Suprapubic skin (tissue), 4 donors: Measurements from ENCODE around the gene DMC1. TPM values are rescaled to one million over a fixed set of nuclear protein-coding genes. Genes with fewer than 3 reads are reported as not detected.
A peak's percentile ranks its signal among the peaks of the same experiment; 100 is the strongest.
"Not testable (repeated sequence)": the region's sequence is repeated elsewhere in the genome, so short reads cannot be mapped to it uniquely, and the experiment has no call there.

Experiments
- DNase-seq, 2 donors: peaks; one replicate each; pipeline ENCODE4 v3.0.0-alpha.2; 2019; ENCODE audit warnings: low spot score in 2 of 2
- H3K27ac ChIP-seq: fragments of 200-600 bp; sonication (generic); one replicate; pipeline ENCODE4 v1.5.1; 2019
- H3K27me3 ChIP-seq: fragments of 200-600 bp; sonication (generic); one replicate; pipeline ENCODE4 v1.5.1; 2019
- H3K36me3 ChIP-seq: fragments of 200-600 bp; sonication (generic); one replicate; pipeline ENCODE4 v1.5.1; 2019
- H3K4me1 ChIP-seq: fragments of 200-600 bp; sonication (generic); one replicate; pipeline ENCODE4 v1.5.1; 2019
- H3K4me3 ChIP-seq: fragments of 200-600 bp; sonication (generic); one replicate; pipeline ENCODE4 v1.5.1; 2019; ENCODE audit warnings: mild to moderate bottlenecking
- H3K9me3 ChIP-seq: fragments of 200-600 bp; sonication (generic); one replicate; pipeline ENCODE4 v1.5.1; 2019
- CTCF ChIP-seq, 2 donors: fragments of 200-600 bp in 1 of 2; fragments of 450-650 bp in 1 of 2; sonication (generic) in 1 of 2; IDR thresholded peaks; one replicate each; pipeline ENCODE4 v1.5.1; 2016 to 2019; ENCODE audit warnings: antibody characterized with exemption in 2 of 2, mild to moderate bottlenecking in 1 of 2, moderate library complexity in 1 of 2
- EP300 ChIP-seq: sonication (generic); formaldehyde crosslinking; IDR thresholded peaks from one replicate; pipeline ENCODE4 v1.6.1; 2017; ENCODE audit warnings: antibody characterized with exemption
- POLR2A ChIP-seq, 2 donors: fragments of 450-650 bp; IDR thresholded peaks; one replicate each; pipeline ENCODE4 v1.6.1; 2017; ENCODE audit warnings: antibody characterized with exemption in 2 of 2, mild to moderate bottlenecking in 2 of 2, moderate library complexity in 2 of 2
- POLR2AphosphoS5 ChIP-seq, 3 donors: sonication (generic); formaldehyde crosslinking; IDR thresholded peaks; one replicate each; pipeline ENCODE4 v1.6.1; 2017; ENCODE audit warnings: antibody characterized with exemption in 3 of 3
- WGBS: methylation state at CpG from one replicate; pipeline ENCODE4 v1.1.5; 2018; 5-methylcytosine and 5-hydroxymethylcytosine counted together
- total RNA-seq, 4 donors: library from RNA; depleted of rRNA; stranded (reverse); fragments of >200 nt; gene quantifications; one replicate each; pipeline ENCODE4 v1.1.0, GENCODE V29; 2016

The DMC1 gene
- total RNA-seq, 4 donors from 2014 or later: 0.25 to 19.0 (median 0.68) TPM

GRCh38 chr22:38474003-38474607, 95.9 kb downstream of the DMC1 start:
- H3K27me3 ChIP-seq: no peaks in the 10 kb centered on the region
- no peaks in the 10 kb centered on the region for H3K9me3 ChIP-seq
- no peaks in the 10 kb centered on the region for H3K36me3 ChIP-seq
- peak in 1 of 2 donors; percentile 54 for DNase-seq
- no peak for TF ChIP-seq CTCF (IDR thresholded peaks at IDR 0.05)
- no peak for TF ChIP-seq POLR2AphosphoS5 (IDR thresholded peaks at IDR 0.05)
- TF ChIP-seq EP300: no peak
- TF ChIP-seq POLR2A (IDR thresholded peaks at IDR 0.05): no peak
- 78% methylated on average over 10 of the region's 10 CpGs for WGBS
- H3K4me1 ChIP-seq: peaks cover 2% of the 10 kb centered on the region
- no peak overlapping the region for H3K27ac ChIP-seq
- H3K4me3 ChIP-seq: no peak overlapping the region

GRCh38 chr22:38471237-38471636, 98.7 kb downstream of the DMC1 start:
- WGBS: 85% methylated on average over 3 of the region's 11 CpGs
- no peak for TF ChIP-seq EP300
- TF ChIP-seq POLR2A (IDR thresholded peaks at IDR 0.05): no peak
- TF ChIP-seq POLR2AphosphoS5 (IDR thresholded peaks at IDR 0.05): no peak
- TF ChIP-seq CTCF (IDR thresholded peaks at IDR 0.05): no peak
- Histone ChIP-seq H3K36me3 (no peaks in the 10 kb centered on the region), H3K27ac (no peak overlapping the region), H3K27me3 (peaks cover 3% of the 10 kb centered on the region), H3K4me3 (no peak overlapping the region), H3K9me3 (no peaks in the 10 kb centered on the region), H3K4me1 (peaks cover 21% of the 10 kb centered on the region)
- DNase-seq: peak in 1 of 2 donors; percentile 44

DNA sequence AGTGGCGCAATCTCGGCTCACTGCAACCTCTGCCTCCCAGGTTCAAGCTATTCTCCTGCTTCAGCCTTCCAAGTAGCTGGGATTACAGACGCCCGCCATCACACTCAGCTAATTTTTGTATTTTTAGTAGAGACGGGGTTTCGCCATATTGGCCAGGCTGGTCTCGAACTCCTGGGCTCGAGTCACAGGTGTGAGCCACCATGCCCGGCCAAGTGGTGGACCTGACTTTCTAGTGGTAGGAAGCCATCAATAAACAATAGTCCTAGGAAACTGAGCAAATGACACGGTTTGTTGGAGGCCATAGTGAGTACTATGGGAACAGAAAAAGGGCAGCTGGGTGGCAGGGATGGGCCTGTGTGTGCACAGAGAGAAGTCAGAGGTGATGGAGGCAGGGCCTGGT, 99.8 kb downstream of the DMC1 start:
- H3K36me3 ChIP-seq, H3K27ac ChIP-seq, H3K9me3 ChIP-seq, H3K27me3 ChIP-seq, H3K4me3 ChIP-seq: not testable (repeated sequence)
- H3K4me1 ChIP-seq: peaks cover 21% of the 10 kb centered on the region
- DNase-seq: peak in 1 of 2 donors; percentile 33
- 97% methylated on average over 10 of the region's 10 CpGs for WGBS

GRCh38 chr22:38469306-38469781, 100.6 kb downstream of the DMC1 start:
- TF ChIP-seq POLR2AphosphoS5 (IDR thresholded peaks at IDR 0.05): no peak
- no peak for TF ChIP-seq POLR2A (IDR thresholded peaks at IDR 0.05)
- no peak for TF ChIP-seq CTCF (IDR thresholded peaks at IDR 0.05)
- TF ChIP-seq EP300: no peak
- H3K9me3 ChIP-seq: no peaks in the 10 kb centered on the region
- no peak overlapping the region for H3K27ac ChIP-seq
- H3K4me1 ChIP-seq: peaks cover 21% of the 10 kb centered on the region
- no peak for DNase-seq
- WGBS: 95% methylated on average over 6 of the region's 6 CpGs
- no peaks in the 10 kb centered on the region for H3K36me3 ChIP-seq
- no peak overlapping the region for H3K4me3 ChIP-seq
- peaks cover 3% of the 10 kb centered on the region for H3K27me3 ChIP-seq

Other genes with a start within 250 kb of the DMC1 start
- under 1 TPM in 3 of 4 donors, not detected in 1; 0.21 to 0.55 (median 0.32) TPM for gene KCNJ4, start 115.0 kb downstream of the DMC1 start, total RNA-seq
- gene KDELR3, start 102.1 kb downstream of the DMC1 start, total RNA-seq: 1 to 10 TPM; 2.8 to 6.7 (median 3.9) TPM
- 100 to 1,000 TPM; 315 to 696 (median 363) TPM for gene DDX17, start 63.9 kb downstream of the DMC1 start, total RNA-seq
- 1 to 10 TPM in 3 of 4 donors, under 1 TPM in 1; 0.89 to 6.2 (median 2.2) TPM for gene FAM227A, start 86.2 kb upstream of the DMC1 start, total RNA-seq
- 10 to 100 TPM in 3 of 4 donors, 1 to 10 TPM in 1; 9.9 to 25.7 (median 15.4) TPM for gene CBY1, start 86.5 kb upstream of the DMC1 start, total RNA-seq
- 10 to 100 TPM; 15.6 to 56.2 (median 36.7) TPM for gene TOMM22, start 111.8 kb upstream of the DMC1 start, total RNA-seq
- 10 to 100 TPM; 51.4 to 87.4 (median 62.3) TPM for gene JOSD1, start 130.8 kb upstream of the DMC1 start, total RNA-seq
- gene GTPBP1, start 135.8 kb upstream of the DMC1 start, total RNA-seq: 100 to 1,000 TPM in 1 of 4 donors, 10 to 100 TPM in 3; 73.0 to 100 (median 76.8) TPM
- gene SUN2, start 185.8 kb upstream of the DMC1 start, total RNA-seq: 100 to 1,000 TPM; 186 to 262 (median 232) TPM
- 10 to 100 TPM; 21.8 to 27.7 (median 27.6) TPM for gene DNAL4, start 224.0 kb upstream of the DMC1 start, total RNA-seq